ENCODE measurements around the gene TTC9C.
"Not testable (repeated sequence)": the region's sequence is repeated elsewhere in the genome, so short reads cannot be mapped to it uniquely, and the experiment has no call there.

TTC9C gene, protein sequence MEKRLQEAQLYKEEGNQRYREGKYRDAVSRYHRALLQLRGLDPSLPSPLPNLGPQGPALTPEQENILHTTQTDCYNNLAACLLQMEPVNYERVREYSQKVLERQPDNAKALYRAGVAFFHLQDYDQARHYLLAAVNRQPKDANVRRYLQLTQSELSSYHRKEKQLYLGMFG

DNA sequence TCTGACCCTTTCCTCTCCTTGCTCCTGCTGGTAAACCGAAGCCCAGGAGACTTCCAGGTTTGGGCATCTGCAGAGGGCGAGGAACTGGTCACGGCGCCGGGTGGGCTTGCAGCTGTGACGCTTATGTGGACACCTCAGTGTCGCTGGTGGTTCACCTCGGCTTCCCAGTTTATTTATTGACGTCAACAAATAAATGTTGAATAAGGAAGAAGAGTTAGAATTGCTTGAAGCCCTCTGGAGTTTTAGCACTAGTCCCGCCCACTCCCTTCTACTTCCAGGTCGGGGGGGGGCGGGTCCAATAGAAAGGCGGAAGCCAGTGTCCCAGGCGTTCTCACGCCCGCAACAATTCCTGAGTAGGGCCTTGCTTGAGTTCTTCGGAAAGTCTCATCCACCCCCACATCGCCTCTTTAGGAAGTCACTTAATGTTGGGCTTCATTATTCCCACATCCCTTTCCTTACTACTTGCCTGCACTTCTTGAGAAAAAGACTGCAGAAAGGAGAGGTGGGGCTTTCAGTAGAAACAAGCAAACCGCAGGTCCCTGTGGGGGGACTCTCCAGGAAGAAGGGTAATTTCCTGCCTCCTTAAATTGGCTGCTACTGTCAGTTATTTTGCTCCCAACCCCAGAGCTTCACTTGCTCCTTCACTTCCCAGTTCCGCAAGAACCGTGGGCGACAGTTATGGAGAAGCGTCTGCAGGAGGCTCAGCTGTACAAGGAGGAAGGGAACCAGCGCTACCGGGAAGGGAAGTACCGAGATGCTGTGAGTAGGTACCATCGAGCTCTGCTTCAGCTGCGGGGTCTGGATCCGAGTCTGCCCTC lies at the start of gene TTC9C:
Gene TTC9C (plus strand): TSS at position 316 of the 818 bp plus-strand sequence. CDS start 363 bp downstream, at position 679.
- peak; percentile 70 for DNase-seq (ENCODE audit: low read depth)

DNA sequence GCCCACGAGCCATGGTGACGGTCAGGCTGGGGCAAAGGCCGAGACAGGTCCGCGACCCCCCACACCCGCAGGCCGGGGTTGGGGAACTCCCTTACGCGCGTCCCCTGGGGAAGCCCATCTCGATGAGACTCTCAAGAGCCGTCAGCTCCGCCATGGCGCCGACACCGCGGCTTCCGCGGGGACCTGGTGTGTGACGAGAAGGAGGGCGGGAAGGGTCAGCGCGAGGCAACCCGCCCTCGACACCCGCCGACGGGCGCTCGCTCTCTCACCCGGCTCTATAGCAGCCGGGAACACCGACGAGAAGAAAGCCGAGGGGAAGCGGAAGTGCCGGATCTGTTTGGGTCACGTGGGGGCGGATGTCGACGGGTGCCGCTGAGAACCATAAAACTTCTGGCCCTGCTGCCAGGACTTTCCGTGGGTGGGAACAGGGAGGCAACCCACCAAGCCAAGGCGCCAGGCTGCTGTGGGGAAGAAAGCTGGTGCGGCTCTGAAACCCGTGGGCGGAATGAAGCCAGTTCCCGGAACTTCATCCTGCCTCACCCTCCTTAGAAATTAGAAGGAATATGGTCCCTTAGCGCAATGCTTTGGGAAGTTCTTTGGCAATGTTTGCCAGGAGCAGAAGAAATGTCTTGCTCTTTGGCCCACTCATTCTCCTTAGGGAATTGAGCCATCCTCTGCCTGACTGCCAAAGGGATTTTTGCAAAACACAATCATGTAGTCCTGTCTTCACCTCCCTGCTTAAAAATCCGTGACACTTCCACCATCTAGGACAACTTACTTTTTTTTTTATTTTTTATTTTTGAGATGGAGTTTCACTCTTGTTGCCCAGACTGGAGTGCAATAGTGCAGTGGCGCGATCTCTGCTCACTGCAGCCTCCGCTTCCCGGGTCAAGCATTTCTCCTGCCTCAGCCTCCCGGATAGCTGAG lies 49.3 kb upstream of the TTC9C start, which contains the start of gene UBXN1:
Gene UBXN1 (minus strand): TSS at position 304 of the 927 bp plus-strand sequence. CDS start 150 bp downstream, at position 154.
- peak; percentile 69 for DNase-seq (ENCODE audit: low read depth)

DNA sequence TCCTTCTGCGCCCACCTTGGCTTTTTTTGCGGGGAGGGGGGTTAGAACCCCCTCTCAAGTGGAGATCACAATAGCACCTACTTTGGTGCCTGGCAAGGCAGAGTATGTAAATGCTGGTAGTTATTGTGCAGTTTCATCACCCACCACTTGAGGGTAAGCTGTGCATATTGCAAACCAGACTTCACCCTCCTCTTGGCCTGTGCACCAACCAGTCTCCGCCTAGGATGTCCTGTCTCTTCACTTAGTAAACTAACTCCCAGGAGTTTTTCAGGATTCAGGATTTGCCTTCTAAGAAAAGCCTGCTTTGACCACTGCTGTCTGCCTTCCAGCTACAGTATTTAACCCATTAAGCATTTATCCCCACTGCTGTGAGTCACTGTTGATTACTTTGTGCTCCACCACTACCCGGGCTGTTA lies 47.5 kb upstream of the TTC9C start:
- no peak for DNase-seq (ENCODE audit: low read depth)

DNA sequence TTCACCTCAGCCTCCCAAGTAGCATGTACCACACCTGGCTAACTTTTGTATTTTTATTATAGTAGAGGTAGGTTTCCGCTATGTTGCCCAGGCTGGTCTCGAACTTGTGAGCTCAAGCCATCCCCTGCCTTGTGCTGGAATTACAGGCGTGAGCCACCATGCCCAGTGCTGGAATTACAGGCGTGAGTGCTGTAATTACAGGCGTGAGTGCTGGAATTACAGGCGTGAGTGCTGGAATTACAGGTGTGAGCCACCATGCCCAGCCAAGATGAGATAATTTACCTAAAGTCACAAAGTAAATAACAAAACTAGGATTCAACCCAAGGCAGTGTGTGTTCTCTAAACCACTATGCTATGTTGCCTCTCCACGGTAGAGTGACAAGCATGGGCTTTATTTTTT lies 45.8 kb upstream of the TTC9C start:
- no peak for DNase-seq (ENCODE audit: low read depth)

DNA sequence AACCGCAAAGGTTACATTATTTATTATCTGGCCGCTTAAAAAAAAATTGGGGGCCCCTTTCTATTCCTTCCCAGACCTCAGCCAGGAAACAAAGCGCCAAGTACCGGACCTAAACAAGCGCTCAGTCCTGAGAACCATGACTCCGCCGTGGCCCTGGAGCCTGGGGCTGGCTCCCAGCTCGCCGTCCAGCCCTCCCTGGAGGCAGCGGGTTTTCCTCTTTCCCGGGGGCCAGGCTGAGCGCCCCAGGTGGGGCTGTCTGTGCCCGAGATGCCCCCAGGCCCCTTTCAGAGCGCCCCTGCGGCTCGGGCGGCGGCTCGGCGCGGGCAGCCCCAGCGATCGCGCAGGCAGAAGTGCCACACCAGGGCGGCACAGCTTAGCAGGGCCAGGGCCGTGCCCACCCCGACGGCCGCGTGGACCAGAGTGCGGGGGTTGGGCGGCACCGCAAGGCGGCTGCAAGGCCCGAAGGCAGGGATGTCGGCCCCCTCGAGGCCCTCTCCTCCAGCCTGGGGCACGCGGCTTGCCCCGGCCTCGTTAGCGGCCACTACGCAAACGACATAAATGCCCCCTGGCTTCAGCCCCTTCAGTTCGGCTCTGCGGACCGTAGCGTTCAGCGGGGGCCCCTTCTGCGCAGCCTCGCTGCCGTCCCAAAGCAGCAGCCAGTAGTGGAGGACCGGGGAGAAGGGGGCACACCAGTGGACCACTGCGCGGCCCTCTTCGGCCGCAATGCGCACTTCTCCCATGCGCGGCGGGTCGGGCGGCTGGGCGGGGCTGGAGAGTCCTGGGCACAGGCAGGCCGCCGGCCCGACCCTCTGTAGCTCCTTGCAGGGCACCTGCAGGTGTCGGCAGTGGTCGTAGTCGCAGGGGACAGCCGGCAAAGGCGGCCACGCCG lies 40.5 kb upstream of the TTC9C start:
- DNase-seq (ENCODE audit: low read depth), result no peak

DNA sequence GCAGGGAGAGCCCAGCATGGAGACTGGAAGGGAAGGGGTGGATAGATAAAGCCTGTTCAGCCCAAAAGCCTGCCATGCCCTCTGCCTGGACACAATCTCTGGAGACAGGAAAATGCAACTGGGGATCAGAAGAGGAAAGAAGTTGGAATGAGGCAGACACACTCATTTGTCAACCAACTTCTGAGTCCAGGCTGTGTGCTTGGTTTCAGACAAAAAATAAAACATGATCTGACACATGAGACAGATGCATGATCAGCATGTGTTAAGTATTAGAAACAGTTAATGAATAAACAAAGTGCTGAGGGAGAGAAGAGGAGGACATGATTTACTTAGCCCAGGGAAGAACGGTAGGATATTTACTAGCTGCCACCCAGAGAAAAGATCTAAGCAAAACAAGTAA lies 39.8 kb upstream of the TTC9C start:
- DNase-seq (ENCODE audit: low read depth), result no peak

DNA sequence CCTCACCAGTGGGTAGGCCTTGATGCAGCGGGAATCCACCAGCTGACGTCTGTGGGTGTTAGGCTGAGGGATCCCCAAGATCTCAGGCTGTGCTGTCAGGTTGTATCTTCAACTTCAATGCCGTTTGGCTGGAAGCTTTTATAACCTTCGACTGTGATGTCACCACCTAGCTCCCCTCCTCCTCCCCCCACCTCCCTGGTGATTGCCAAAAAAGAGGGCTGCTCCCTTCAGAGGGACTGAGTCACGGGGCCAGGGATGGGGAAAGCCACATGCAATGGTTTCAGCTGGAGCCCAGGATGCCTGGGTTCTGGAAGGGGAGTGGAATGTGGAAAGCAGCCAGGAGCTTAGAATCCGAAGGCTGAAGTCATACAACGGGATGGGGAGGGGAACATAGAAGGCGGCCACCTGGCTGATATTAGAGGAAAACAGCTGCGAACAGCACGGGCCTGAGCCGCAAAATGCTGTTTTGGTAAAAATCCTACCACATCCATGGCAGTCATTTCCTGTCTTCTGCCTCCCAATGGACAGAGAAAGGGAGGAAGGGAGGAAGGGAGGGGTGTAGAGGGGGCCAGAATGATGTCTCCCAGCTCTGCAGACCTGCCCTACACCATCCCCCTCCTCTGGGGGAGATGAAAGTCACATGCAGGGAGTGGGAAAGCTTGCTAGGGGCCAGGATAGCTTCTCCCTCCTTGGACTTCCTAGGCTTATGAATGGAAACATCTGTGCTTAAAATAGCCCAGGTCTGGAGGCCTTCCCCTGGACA lies 38.7 kb upstream of the TTC9C start, which contains the start of gene LRRN4CL:
Gene LRRN4CL (minus strand): TSS at position 110 of the 763 bp plus-strand sequence. CDS start 1,022 bp downstream, outside the sequence.
- DNase-seq (ENCODE audit: low read depth), result no peak

DNA sequence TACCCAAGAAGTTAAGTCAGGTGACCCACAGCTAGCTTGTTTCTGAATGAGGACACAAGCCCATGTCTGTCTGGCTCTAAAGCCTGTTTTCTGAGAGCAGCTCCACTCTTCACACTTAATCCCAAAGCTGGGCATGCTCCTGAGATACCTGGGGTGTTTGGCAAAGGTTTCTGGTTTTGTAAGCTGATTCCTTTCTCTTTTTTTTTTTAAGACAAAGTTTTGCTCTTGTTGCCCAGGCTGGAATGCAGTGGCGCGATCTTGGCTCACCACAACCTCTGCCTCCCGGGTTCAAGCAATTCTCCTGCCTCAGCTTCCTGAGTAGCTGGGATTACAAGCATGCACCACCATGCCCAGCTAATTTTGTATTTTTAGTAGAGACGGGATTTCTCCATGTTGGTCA lies 34.7 kb upstream of the TTC9C start:
- not testable (repeated sequence) for DNase-seq (ENCODE audit: low read depth)

DNA sequence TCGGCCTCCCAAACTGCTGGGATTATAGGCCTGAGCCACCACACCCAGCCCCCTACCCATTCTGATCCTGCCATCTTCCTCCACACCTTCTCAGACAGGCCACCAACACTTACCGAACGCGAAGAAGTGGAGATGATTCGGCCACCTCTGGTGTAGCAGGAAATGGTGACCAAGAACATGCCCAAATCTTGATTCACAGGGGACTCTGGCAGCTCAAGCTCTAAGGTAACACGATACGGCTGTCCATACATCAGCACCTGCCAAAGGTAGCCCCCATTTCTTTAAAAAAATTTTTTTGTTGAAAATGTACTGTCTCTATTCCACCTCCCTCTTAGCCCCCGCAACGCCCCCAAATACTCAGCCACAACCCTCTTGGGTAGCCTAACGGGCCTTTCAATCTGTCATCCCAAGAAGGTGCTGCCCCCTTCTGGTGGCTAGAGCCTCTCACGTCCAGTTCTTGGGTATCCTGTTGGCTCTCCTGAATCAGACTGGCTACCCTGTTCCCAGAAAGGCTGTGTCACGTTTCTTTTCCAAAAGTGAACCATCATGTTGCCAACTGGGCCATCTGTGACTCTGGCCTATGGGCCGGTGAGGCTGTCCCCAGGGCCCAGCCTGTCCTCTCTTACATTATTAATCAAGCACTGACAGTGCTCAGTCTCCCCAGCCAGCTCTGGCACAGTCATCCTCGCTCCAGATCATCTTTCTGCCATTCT lies 33.7 kb upstream of the TTC9C start:
- peak; percentile 44 for DNase-seq (ENCODE audit: low read depth)

DNA sequence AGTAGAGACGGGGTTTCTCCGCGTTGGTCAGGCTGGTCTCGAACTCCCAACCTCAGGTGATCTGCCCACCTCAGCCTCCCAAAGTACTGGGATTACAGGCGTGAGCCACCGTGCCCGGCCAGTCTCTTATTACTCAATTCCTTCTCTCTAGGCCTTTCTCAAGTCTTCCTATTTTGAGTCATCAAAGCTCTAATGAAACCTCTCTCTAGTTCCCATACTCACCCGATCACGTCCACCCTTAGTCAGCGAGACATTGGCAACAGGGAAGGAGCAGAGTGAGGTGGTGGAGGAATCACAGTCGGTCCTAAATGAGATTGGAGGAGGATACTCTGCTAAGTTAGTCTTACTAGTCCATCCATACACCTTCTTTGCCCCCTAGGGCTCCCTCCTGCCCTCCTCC lies 26.0 kb upstream of the TTC9C start:
- DNase-seq (ENCODE audit: low read depth), result no peak

DNA sequence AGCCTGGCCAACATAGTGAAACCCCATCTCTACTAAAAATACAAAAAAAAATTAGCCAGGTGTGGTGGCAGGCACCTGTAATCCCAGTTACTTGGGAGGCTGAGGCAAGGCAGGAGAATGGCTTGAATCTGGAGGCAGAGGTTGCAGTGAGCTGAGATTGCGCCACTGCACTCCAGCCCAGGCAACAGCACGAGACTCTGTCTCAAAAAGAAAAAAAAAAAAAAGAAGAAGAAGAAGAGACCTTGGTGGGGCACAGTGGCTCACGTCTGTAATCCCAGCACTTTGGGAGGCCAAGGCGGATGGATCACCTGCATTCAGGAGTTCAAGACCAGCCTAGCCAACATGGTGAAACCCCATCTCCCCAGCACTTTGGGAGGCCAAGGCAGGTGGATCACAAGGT lies 24.4 kb upstream of the TTC9C start:
- DNase-seq (ENCODE audit: low read depth), result not testable (repeated sequence)

DNA sequence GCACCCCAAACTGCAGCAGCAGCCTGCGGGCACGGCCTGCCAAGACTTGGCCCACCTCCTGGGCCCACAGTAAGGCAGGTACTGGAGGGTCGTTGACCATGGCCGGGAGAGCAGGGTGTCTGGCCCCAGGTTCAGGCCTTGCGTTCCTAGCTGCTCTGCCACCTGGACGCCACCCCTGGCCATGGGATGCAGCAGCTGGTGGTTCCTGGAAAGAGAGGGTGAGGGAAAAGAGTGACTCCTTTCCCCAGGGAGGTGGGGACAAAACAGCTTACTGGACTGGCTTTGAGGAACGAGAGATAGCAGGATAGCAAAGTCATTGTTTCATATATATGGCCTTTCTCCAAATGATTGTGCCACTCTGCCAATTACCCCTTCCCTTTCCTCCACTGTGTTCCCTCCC lies 22.9 kb upstream of the TTC9C start:
- DNase-seq (ENCODE audit: low read depth), result no peak

DNA sequence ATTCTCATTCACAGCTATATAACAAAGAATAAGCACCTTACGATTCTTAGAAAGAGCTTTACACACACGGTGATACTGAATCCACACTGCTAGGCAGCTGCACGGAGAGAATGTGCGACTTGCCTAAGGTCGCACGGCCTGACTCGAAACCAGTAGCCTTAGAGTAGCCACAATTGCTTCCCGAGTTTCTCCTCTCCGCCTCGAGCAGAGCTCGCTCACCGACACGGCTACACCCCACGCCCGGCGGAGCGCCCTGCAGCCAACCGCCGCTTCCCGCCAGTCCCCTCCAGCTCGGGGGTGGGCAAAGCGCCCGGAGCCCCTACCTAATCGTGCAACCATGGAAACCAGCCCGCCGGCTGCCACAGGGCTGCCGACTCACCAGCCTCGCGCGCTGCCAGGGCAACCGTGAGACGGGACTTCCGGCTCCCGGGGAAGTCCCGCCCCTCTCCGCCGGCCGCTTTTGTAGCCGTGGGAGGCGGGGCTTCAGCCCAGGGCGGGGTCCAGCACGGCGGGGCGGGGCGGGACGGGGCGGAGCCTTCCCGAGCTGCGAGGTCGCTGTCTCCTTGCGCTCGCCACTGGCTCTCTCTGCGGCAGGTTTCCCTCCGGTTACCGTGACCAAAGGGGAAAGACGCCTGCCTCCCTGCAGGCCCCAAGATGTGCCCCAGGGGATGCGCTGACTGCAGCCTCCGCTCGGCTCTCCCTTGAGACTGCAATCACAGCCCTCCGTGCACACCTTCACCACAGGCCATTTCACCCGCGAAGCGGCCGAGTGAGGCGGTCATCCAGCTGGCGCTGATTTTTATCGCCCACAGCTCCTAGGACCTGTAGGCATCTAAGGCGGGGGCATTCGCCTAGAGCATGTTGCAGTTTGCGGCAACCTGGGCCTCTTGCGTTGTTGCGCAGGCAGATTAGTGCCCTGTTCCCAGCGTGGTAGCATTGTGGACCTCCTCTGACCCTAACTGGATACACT lies 22.1 kb upstream of the TTC9C start:
- peak; percentile 74 for DNase-seq (ENCODE audit: low read depth)

DNA sequence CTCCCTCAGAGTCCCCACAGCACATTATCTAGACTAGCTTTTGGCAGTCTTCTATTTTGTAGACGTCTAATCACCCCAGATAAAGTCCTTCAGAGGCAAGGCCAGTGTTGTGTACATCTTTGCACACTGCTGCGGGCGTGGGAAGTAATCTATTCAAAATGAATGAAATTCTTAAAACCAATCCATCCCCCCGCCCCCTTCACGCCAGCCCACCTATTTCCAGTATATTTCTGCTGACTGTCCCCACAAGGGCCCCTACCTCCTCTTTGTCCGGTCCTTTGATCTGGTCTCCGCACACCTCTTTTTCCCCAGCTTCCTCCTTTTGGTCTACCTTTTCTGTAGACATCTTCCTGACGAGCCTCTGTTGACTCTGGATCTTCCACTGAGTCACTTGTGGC lies 21.4 kb upstream of the TTC9C start:
- no peak for DNase-seq (ENCODE audit: low read depth)

DNA sequence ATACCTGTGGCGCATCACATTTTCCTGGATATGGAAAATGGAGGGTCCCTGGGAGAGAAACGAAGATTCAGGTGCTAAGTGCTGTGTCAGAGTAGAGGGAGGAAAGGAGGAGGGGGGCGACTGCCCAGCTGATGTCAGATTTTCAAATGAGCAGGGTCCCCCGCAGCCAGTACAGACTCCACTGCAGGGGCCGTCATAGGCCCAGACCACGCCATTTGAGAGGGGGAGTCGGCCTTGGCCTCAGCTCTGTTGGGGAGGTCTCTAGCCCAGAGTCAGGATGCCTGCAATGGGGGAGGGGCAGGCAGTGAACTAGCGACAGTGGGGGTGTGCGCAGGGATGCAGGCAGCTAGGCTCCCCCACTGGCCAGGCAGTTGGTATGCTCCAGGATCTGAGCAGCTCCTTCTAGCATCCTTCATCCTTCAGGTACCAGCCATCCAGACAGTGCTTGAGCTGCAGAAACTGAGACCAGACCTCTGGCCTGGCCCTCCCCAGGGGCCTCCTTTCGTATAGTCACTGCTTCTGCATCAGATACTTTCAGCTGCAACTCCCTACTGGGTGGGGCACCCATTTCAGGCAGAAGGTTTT lies 20.9 kb upstream of the TTC9C start, which contains the start of the genes BSCL2 and GNG3:
Gene BSCL2 (minus strand): TSS at position 148 of the 585 bp plus-strand sequence. CDS start 229 bp downstream, outside the sequence.
Gene GNG3 (plus strand): TSS at position 400 of the 585 bp plus-strand sequence. CDS start 620 bp downstream, outside the sequence.
- no peak for DNase-seq (ENCODE audit: low read depth)

DNA sequence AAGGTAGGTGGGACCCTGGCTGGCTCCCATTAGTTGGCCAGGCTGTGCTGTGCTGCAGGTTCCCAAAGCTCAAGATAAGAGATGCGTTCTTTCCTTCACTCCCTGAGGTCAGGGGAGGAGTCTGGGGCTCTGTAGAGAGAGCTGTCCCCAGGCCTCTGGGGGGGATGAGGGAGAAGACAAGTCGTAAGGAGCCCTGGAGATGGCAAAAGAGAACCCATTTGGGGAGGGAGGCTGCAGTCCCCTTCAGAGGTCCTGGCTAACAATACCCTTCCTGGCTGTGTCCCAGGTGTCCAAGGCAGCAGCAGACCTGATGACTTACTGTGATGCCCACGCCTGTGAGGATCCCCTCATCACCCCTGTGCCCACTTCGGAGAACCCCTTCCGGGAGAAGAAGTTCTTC lies 19.9 kb upstream of the TTC9C start:
- no peak for DNase-seq (ENCODE audit: low read depth)

DNA sequence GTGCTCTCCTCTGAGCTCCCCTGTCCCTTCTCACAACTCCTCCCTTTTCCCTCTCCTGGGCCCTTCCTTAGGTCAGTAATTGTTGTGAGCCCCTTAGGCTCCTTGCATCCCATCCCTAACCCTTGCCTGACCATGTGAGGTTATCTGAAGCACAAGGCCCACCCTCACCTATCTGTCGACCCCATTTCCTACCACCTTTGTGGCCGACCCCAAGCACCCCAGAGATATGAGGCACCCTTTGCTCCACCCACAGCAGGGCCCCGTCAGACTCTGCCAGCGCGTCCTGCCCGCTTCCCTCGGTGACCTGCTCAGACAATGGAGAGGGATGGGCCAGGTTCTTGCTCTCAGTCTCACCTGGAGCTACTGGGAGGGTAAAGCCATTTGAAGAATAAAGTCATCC lies 19.5 kb upstream of the TTC9C start:
- DNase-seq (ENCODE audit: low read depth), result no peak
